Measurements from ENCODE around the gene TUG1. TPM values are rescaled to one million over a fixed set of nuclear protein-coding genes. Genes with fewer than 3 reads are reported as not detected.

The TUG1 gene
- total and polyA plus RNA-seq, 9 of the 15 experiments (the other 6 are each of a cell fraction or from before 2014, with no cell fraction given): 24.7 to 132 (median 58.9) TPM

DNA sequence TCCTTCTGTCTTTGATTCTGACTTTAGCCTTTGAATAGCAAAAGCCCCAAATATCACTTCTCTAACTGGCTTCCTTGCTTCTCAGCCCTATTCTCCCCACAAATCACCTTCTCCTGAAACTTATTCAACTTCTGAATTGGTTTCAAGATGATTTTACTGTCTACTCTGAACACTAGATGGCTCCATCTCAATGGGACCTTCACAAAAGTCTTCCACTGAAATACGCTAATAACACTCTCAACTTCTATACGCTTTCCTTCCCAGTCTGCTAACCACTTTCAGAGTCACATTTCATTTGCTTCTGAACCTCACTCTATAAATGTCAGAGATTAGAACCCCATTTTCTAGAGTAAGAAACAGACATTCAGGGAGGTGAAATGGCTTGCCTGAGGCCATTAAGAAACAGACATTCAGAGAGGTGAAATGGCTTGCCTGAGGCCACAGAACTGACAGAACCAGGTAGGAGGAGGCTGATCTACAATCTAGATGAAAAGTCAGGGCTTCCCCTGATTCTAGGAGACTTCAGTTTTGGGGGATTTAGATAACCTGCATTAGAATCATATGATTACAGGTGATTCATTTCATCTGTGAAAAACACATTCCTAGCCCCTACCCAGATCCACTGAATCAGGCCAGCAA is 21.1 kb upstream of the TUG1 start:
- H2AFZ ChIP-seq (ENCODE audit: low read depth, low read length): no peak overlapping the region
- TF ChIP-seq, protein P1, sequence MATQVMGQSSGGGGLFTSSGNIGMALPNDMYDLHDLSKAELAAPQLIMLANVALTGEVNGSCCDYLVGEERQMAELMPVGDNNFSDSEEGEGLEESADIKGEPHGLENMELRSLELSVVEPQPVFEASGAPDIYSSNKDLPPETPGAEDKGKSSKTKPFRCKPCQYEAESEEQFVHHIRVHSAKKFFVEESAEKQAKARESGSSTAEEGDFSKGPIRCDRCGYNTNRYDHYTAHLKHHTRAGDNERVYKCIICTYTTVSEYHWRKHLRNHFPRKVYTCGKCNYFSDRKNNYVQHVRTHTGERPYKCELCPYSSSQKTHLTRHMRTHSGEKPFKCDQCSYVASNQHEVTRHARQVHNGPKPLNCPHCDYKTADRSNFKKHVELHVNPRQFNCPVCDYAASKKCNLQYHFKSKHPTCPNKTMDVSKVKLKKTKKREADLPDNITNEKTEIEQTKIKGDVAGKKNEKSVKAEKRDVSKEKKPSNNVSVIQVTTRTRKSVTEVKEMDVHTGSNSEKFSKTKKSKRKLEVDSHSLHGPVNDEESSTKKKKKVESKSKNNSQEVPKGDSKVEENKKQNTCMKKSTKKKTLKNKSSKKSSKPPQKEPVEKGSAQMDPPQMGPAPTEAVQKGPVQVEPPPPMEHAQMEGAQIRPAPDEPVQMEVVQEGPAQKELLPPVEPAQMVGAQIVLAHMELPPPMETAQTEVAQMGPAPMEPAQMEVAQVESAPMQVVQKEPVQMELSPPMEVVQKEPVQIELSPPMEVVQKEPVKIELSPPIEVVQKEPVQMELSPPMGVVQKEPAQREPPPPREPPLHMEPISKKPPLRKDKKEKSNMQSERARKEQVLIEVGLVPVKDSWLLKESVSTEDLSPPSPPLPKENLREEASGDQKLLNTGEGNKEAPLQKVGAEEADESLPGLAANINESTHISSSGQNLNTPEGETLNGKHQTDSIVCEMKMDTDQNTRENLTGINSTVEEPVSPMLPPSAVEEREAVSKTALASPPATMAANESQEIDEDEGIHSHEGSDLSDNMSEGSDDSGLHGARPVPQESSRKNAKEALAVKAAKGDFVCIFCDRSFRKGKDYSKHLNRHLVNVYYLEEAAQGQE (IDR thresholded peaks at IDR 0.05; ENCODE audit: borderline replicate concordance): peak; percentile 60; the same call in 1 of the 2 replicates
- TF ChIP-seq, protein P1 (CRISPR knock-in tag; IDR thresholded peaks at IDR 0.05; ENCODE audit: low read depth): no peak
- TF ChIP-seq, protein P2, sequence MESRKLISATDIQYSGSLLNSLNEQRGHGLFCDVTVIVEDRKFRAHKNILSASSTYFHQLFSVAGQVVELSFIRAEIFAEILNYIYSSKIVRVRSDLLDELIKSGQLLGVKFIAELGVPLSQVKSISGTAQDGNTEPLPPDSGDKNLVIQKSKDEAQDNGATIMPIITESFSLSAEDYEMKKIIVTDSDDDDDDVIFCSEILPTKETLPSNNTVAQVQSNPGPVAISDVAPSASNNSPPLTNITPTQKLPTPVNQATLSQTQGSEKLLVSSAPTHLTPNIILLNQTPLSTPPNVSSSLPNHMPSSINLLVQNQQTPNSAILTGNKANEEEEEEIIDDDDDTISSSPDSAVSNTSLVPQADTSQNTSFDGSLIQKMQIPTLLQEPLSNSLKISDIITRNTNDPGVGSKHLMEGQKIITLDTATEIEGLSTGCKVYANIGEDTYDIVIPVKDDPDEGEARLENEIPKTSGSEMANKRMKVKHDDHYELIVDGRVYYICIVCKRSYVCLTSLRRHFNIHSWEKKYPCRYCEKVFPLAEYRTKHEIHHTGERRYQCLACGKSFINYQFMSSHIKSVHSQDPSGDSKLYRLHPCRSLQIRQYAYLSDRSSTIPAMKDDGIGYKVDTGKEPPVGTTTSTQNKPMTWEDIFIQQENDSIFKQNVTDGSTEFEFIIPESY (CRISPR knock-in tag; IDR thresholded peaks at IDR 0.05): peak; percentile 14; the same call in 1 of the 2 replicates
- TF ChIP-seq, protein P3, sequence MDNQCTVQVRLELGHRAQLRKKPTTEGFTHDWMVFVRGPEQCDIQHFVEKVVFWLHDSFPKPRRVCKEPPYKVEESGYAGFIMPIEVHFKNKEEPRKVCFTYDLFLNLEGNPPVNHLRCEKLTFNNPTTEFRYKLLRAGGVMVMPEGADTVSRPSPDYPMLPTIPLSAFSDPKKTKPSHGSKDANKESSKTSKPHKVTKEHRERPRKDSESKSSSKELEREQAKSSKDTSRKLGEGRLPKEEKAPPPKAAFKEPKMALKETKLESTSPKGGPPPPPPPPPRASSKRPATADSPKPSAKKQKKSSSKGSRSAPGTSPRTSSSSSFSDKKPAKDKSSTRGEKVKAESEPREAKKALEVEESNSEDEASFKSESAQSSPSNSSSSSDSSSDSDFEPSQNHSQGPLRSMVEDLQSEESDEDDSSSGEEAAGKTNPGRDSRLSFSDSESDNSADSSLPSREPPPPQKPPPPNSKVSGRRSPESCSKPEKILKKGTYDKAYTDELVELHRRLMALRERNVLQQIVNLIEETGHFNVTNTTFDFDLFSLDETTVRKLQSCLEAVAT (IDR thresholded peaks at IDR 0.05): no peak
- peak; percentile 51 to 63 for TF ChIP-seq RAD21 (CRISPR knock-in tag; conservative IDR thresholded peaks at IDR 0.05 in 1 of 2, IDR thresholded peaks at IDR 0.05 in 1 of 2)
- TF ChIP-seq, protein P4, sequence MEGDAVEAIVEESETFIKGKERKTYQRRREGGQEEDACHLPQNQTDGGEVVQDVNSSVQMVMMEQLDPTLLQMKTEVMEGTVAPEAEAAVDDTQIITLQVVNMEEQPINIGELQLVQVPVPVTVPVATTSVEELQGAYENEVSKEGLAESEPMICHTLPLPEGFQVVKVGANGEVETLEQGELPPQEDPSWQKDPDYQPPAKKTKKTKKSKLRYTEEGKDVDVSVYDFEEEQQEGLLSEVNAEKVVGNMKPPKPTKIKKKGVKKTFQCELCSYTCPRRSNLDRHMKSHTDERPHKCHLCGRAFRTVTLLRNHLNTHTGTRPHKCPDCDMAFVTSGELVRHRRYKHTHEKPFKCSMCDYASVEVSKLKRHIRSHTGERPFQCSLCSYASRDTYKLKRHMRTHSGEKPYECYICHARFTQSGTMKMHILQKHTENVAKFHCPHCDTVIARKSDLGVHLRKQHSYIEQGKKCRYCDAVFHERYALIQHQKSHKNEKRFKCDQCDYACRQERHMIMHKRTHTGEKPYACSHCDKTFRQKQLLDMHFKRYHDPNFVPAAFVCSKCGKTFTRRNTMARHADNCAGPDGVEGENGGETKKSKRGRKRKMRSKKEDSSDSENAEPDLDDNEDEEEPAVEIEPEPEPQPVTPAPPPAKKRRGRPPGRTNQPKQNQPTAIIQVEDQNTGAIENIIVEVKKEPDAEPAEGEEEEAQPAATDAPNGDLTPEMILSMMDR (IDR thresholded peaks at IDR 0.05 in 2 of 3, conservative IDR thresholded peaks at IDR 0.05 in 1 of 3; ENCODE audit: insufficient read depth in 2 of 3, low read depth in 1 of 3, low read length in 3 of 3): peak; percentile 22 to 62 (median 26); a peak in 3 of 6 replicates
- ChIA-PET POLR2A (interaction anchor here (1.5 to 1.9 kb wide), 2 partner anchors 11 to 135 kb away, joined by 5 to 6 read pairs; no protein-coding TSS in a partner anchor), CTCF (ENCODE audit: low intra/inter-chr PET ratio) (interaction anchor here (0.6 to 2.0 kb wide), 6 partner anchors 133 to 418 kb away, joined by 3 to 21 read pairs (median 4); partner anchors contain the start of gene SMTN)
- no peak for FAIRE-seq
- intact Hi-C loops (cut with micrococcal nuclease) (loop anchor here (2.0 kb wide), 1 partner anchor 137 kb away; no protein-coding TSS in a partner anchor), in situ Hi-C loops (cut with MboI) (no loop called here)
- no peak overlapping the region for H3K4me2 ChIP-seq (ENCODE audit: insufficient read depth, low read length)
- peak in 3 of 4 experiments; percentile 15 to 19 (median 18) for DNase-seq (ENCODE audit: extremely low read depth in 1 of 4, low spot score in 3 of 4)
- no peaks in the 10 kb centered on the region for H3K9me3 ChIP-seq (replicated peaks; ENCODE audit: control insufficient read depth, insufficient read depth, low read depth, low read length)
- no peak overlapping the region for H3K4me3 ChIP-seq
- no peaks in the 10 kb centered on the region for H3K27me3 ChIP-seq (ENCODE audit: control insufficient read depth in 2 of 2, insufficient read depth in 2 of 2, low read length in 2 of 2)
- H3K4me1 ChIP-seq (replicated peaks in 1 of 2; ENCODE audit: control insufficient read depth in 2 of 2, insufficient read depth in 2 of 2, low read length in 2 of 2): no peaks in the 10 kb centered on the region
- 33% methylated on average over 2 of the region's 2 CpGs for WGBS (ENCODE audit: insufficient coverage, low coverage, missing lambda C conversion rate)
- no TSS peak for BruUV-seq (replicated peaks)
- no peaks in the 10 kb centered on the region for H3K9me1 ChIP-seq (ENCODE audit: control insufficient read depth, insufficient read depth, low read length)
- no peak overlapping the region for H3K9ac ChIP-seq (ENCODE audit: insufficient read depth in 1 of 2, low read depth in 2 of 2, low read length in 2 of 2)
- H4K20me1 ChIP-seq (replicated peaks; ENCODE audit: control insufficient read depth, insufficient read depth, low read length): no peaks in the 10 kb centered on the region
- H3K27ac ChIP-seq (ENCODE audit: extremely low read depth, low read depth, low read length): no peak overlapping the region
- peaks cover 99% of the 10 kb centered on the region for H3K36me3 ChIP-seq (ENCODE audit: control insufficient read depth, insufficient read depth, low read length)
- no peak for ATAC-seq
- H3K79me2 ChIP-seq (ENCODE audit: control insufficient read depth, insufficient read depth, low read length): no peaks in the 10 kb centered on the region
